ENCODE data around the gene IRS1.

Gene IRS1

GRCh38 chr2:226733189-226733858 is 66.3 kb downstream of the IRS1 start:
- Histone ChIP-seq H3K9me3 (ENCODE audit: low read length) (no peaks in the 10 kb centered on the region), H3K4me3 (ENCODE audit: low read depth in 1 of 2, low read length in 2 of 2) (no peak overlapping the region), H3K9ac (ENCODE audit: low read length) (no peak overlapping the region), H3K27me3 (ENCODE audit: control insufficient read depth in 1 of 2, insufficient read depth in 2 of 2, low read length in 2 of 2) (no peaks in the 10 kb centered on the region), H3K36me3 (ENCODE audit: insufficient read depth, low read length) (peaks cover 10% of the 10 kb centered on the region), H3K27ac (ENCODE audit: low read depth, low read length) (no peak overlapping the region), H3K4me1 (ENCODE audit: insufficient read depth, low read length) (peaks cover 6% of the 10 kb centered on the region)

GRCh38 chr2:226732478-226733188 is 67.0 kb downstream of the IRS1 start:
- Histone ChIP-seq H3K36me3 (ENCODE audit: insufficient read depth, low read length) (peaks cover 10% of the 10 kb centered on the region), H3K27ac (ENCODE audit: low read depth, low read length) (no peak overlapping the region)

GRCh38 chr2:226730481-226730880 is 69.1 kb downstream of the IRS1 start:
- no peaks in the 10 kb centered on the region for H3K9me3 ChIP-seq (ENCODE audit: low read length)
- peaks cover 5% of the 10 kb centered on the region for H3K36me3 ChIP-seq (ENCODE audit: insufficient read depth, low read length)
- H3K4me1 ChIP-seq (ENCODE audit: insufficient read depth, low read length), result peaks cover 18% of the 10 kb centered on the region
- no peak overlapping the region for H3K4me3 ChIP-seq (ENCODE audit: low read depth in 1 of 2, low read length in 2 of 2)
- H3K27ac ChIP-seq (ENCODE audit: low read depth, low read length), result no peak overlapping the region
- H3K27me3 ChIP-seq (ENCODE audit: control insufficient read depth in 1 of 2, insufficient read depth in 2 of 2, low read length in 2 of 2), result no peaks in the 10 kb centered on the region
- no peak overlapping the region for H3K9ac ChIP-seq (ENCODE audit: low read length)

More at GRCh38 chr2:226732478-226733188, 67.0 kb downstream of the IRS1 start:
- Histone ChIP-seq H3K27me3 (ENCODE audit: control insufficient read depth in 1 of 2, insufficient read depth in 2 of 2, low read length in 2 of 2) (no peaks in the 10 kb centered on the region), H3K9me3 (ENCODE audit: low read length) (no peaks in the 10 kb centered on the region), H3K4me3 (ENCODE audit: low read depth in 1 of 2, low read length in 2 of 2) (no peak overlapping the region), H3K4me1 (ENCODE audit: insufficient read depth, low read length) (peaks cover 3% of the 10 kb centered on the region), H3K9ac (ENCODE audit: low read length) (no peak overlapping the region)

- H3K9ac ChIP-seq (ENCODE audit: low read length), result no peak overlapping the region
- H3K4me1 ChIP-seq (ENCODE audit: insufficient read depth, low read length), result peaks cover 27% of the 10 kb centered on the region
These were observed 70.6 kb downstream of the IRS1 start for GRCh38 chr2:226728996-226729395.

GRCh38 chr2:226727251-226727650 is 72.4 kb downstream of the IRS1 start:
- no peak overlapping the region for H3K27ac ChIP-seq (ENCODE audit: low read depth, low read length)

More at GRCh38 chr2:226728996-226729395, 70.6 kb downstream of the IRS1 start:
- Histone ChIP-seq H3K27ac (ENCODE audit: low read depth, low read length) (no peak overlapping the region), H3K9me3 (ENCODE audit: low read length) (no peaks in the 10 kb centered on the region), H3K36me3 (ENCODE audit: insufficient read depth, low read length) (no peaks in the 10 kb centered on the region), H3K27me3 (ENCODE audit: control insufficient read depth in 1 of 2, insufficient read depth in 2 of 2, low read length in 2 of 2) (no peaks in the 10 kb centered on the region), H3K4me3 (ENCODE audit: low read depth in 1 of 2, low read length in 2 of 2) (no peak overlapping the region)

GRCh38 chr2:226726546-226726945 is 73.1 kb downstream of the IRS1 start:
- no peaks in the 10 kb centered on the region for H3K27me3 ChIP-seq (ENCODE audit: control insufficient read depth in 1 of 2, insufficient read depth in 2 of 2, low read length in 2 of 2)
- H3K36me3 ChIP-seq (ENCODE audit: insufficient read depth, low read length), result no peaks in the 10 kb centered on the region
- no peak overlapping the region for H3K9ac ChIP-seq (ENCODE audit: low read length)
- H3K27ac ChIP-seq (ENCODE audit: low read depth, low read length), result no peak overlapping the region
- no peaks in the 10 kb centered on the region for H3K9me3 ChIP-seq (ENCODE audit: low read length)
- H3K4me3 ChIP-seq (ENCODE audit: low read depth in 1 of 2, low read length in 2 of 2), result no peak overlapping the region
- H3K4me1 ChIP-seq (ENCODE audit: insufficient read depth, low read length), result peaks cover 27% of the 10 kb centered on the region

More at GRCh38 chr2:226727251-226727650, 72.4 kb downstream of the IRS1 start:
- H3K9ac ChIP-seq (ENCODE audit: low read length), result no peak overlapping the region
- no peaks in the 10 kb centered on the region for H3K27me3 ChIP-seq (ENCODE audit: control insufficient read depth in 1 of 2, insufficient read depth in 2 of 2, low read length in 2 of 2)
- no peaks in the 10 kb centered on the region for H3K36me3 ChIP-seq (ENCODE audit: insufficient read depth, low read length)
- no peaks in the 10 kb centered on the region for H3K9me3 ChIP-seq (ENCODE audit: low read length)
- H3K4me3 ChIP-seq (ENCODE audit: low read depth in 1 of 2, low read length in 2 of 2), result no peak overlapping the region
- H3K4me1 ChIP-seq (ENCODE audit: insufficient read depth, low read length), result peaks cover 27% of the 10 kb centered on the region

- no peaks in the 10 kb centered on the region for H3K27me3 ChIP-seq (ENCODE audit: control insufficient read depth in 1 of 2, insufficient read depth in 2 of 2, low read length in 2 of 2)
- H3K9ac ChIP-seq (ENCODE audit: low read length), result peak overlapping the region; percentile 18
- peaks cover 26% of the 10 kb centered on the region for H3K4me1 ChIP-seq (ENCODE audit: insufficient read depth, low read length)
- peak overlapping the region in 1 of 2 donors; percentile 7 for H3K4me3 ChIP-seq (ENCODE audit: low read depth in 1 of 2, low read length in 2 of 2)
- no peaks in the 10 kb centered on the region for H3K36me3 ChIP-seq (ENCODE audit: insufficient read depth, low read length)
- no peaks in the 10 kb centered on the region for H3K9me3 ChIP-seq (ENCODE audit: low read length)
- no peak overlapping the region for H3K27ac ChIP-seq (ENCODE audit: low read depth, low read length)
These were observed 74.3 kb downstream of the IRS1 start for GRCh38 chr2:226725126-226725860.

- Histone ChIP-seq H3K27me3 (ENCODE audit: control insufficient read depth in 1 of 2, insufficient read depth in 2 of 2, low read length in 2 of 2) (no peaks in the 10 kb centered on the region), H3K4me1 (ENCODE audit: insufficient read depth, low read length) (peaks cover 20% of the 10 kb centered on the region), H3K9me3 (ENCODE audit: low read length) (no peaks in the 10 kb centered on the region)
These were observed 78.1 kb downstream of the IRS1 start for GRCh38 chr2:226721541-226721940.

GRCh38 chr2:226720948-226721347 is 78.7 kb downstream of the IRS1 start:
- Histone ChIP-seq H3K4me1 (ENCODE audit: insufficient read depth, low read length) (peaks cover 14% of the 10 kb centered on the region), H3K4me3 (ENCODE audit: low read depth in 1 of 2, low read length in 2 of 2) (no peak overlapping the region), H3K27me3 (ENCODE audit: control insufficient read depth in 1 of 2, insufficient read depth in 2 of 2, low read length in 2 of 2) (no peaks in the 10 kb centered on the region), H3K27ac (ENCODE audit: low read depth, low read length) (no peak overlapping the region), H3K9ac (ENCODE audit: low read length) (no peak overlapping the region), H3K36me3 (ENCODE audit: insufficient read depth, low read length) (no peaks in the 10 kb centered on the region), H3K9me3 (ENCODE audit: low read length) (no peaks in the 10 kb centered on the region)

More at GRCh38 chr2:226721541-226721940, 78.1 kb downstream of the IRS1 start:
- Histone ChIP-seq H3K27ac (ENCODE audit: low read depth, low read length) (no peak overlapping the region), H3K9ac (ENCODE audit: low read length) (no peak overlapping the region), H3K36me3 (ENCODE audit: insufficient read depth, low read length) (no peaks in the 10 kb centered on the region), H3K4me3 (ENCODE audit: low read depth in 1 of 2, low read length in 2 of 2) (no peak overlapping the region)

GRCh38 chr2:226717719-226718118 is 81.9 kb downstream of the IRS1 start:
- no peak overlapping the region for H3K4me3 ChIP-seq (ENCODE audit: low read depth in 1 of 2, low read length in 2 of 2)

GRCh38 chr2:226716126-226716525 is 83.5 kb downstream of the IRS1 start:
- Histone ChIP-seq H3K9me3 (ENCODE audit: low read length) (no peaks in the 10 kb centered on the region), H3K27ac (ENCODE audit: low read depth, low read length) (no peak overlapping the region), H3K36me3 (ENCODE audit: insufficient read depth, low read length) (no peaks in the 10 kb centered on the region), H3K27me3 (ENCODE audit: control insufficient read depth in 1 of 2, insufficient read depth in 2 of 2, low read length in 2 of 2) (no peaks in the 10 kb centered on the region), H3K4me3 (ENCODE audit: low read depth in 1 of 2, low read length in 2 of 2) (no peak overlapping the region), H3K9ac (ENCODE audit: low read length) (no peak overlapping the region), H3K4me1 (ENCODE audit: insufficient read depth, low read length) (no peaks in the 10 kb centered on the region)

More at GRCh38 chr2:226717719-226718118, 81.9 kb downstream of the IRS1 start:
- H3K27me3 ChIP-seq (ENCODE audit: control insufficient read depth in 1 of 2, insufficient read depth in 2 of 2, low read length in 2 of 2), result no peaks in the 10 kb centered on the region
- no peaks in the 10 kb centered on the region for H3K9me3 ChIP-seq (ENCODE audit: low read length)
- H3K9ac ChIP-seq (ENCODE audit: low read length), result no peak overlapping the region
- H3K27ac ChIP-seq (ENCODE audit: low read depth, low read length), result no peak overlapping the region
- no peaks in the 10 kb centered on the region for H3K36me3 ChIP-seq (ENCODE audit: insufficient read depth, low read length)
- no peaks in the 10 kb centered on the region for H3K4me1 ChIP-seq (ENCODE audit: insufficient read depth, low read length)

All from muscle layer of colon (tissue), 2 donors.